GM04504 (cell line): ENCODE data around the gene PAX4.

Source experiments
- DNase-seq: peaks from one replicate; pipeline ENCODE4 v3.0.0-alpha.2; 2012; ENCODE audit warnings: low read depth

Gene PAX4

GRCh38 chr7:127628445-127628844 lies 10.5 kb upstream of the PAX4 start:
- DNase-seq: no peak

- no peak for DNase-seq
Measured at GRCh38 chr7:127625331-127625730, 7.4 kb upstream of the PAX4 start.

- DNase-seq: no peak
Measured at GRCh38 chr7:127620406-127621233, 2.7 kb upstream of the PAX4 start.

GRCh38 chr7:127619681-127620405 lies 1.9 kb upstream of the PAX4 start:
- DNase-seq: no peak

GRCh38 chr7:127618775-127619174 lies 833 bp upstream of the PAX4 start:
- no peak for DNase-seq

- no peak for DNase-seq
Measured at GRCh38 chr7:127616724-127617123, 1.2 kb downstream of the PAX4 start.

- DNase-seq: no peak
Measured at GRCh38 chr7:127612263-127612662, 5.7 kb downstream of the PAX4 start.

- no peak for DNase-seq
Measured at GRCh38 chr7:127609297-127609696, 8.6 kb downstream of the PAX4 start.

GRCh38 chr7:127608446-127608845 lies 9.5 kb downstream of the PAX4 start:
- no peak for DNase-seq

GRCh38 chr7:127600885-127601284 lies 17.1 kb downstream of the PAX4 start:
- DNase-seq: no peak

GRCh38 chr7:127598318-127598717 lies 19.6 kb downstream of the PAX4 start:
- DNase-seq: no peak

- no peak for DNase-seq
Measured at GRCh38 chr7:127595737-127596136, 22.2 kb downstream of the PAX4 start.

GRCh38 chr7:127594490-127594889 lies 23.5 kb downstream of the PAX4 start:
- DNase-seq: no peak

- no peak for DNase-seq
Measured at GRCh38 chr7:127592550-127592949, 25.4 kb downstream of the PAX4 start.

GRCh38 chr7:127591591-127591990 lies 26.4 kb downstream of the PAX4 start:
- DNase-seq: no peak

GRCh38 chr7:127591189-127591588 lies 26.8 kb downstream of the PAX4 start:
- DNase-seq: no peak

- peak; percentile 33 for DNase-seq
Measured at GRCh38 chr7:127589896-127590295, 28.0 kb downstream of the PAX4 start.

GRCh38 chr7:127588697-127589482 lies 29.1 kb downstream of the PAX4 start:
- no peak for DNase-seq

GRCh38 chr7:127588019-127588696 lies 29.8 kb downstream of the PAX4 start, which contains the start of gene ARF5:
TSS of gene ARF5 (plus strand) at chr7:127588411. CDS start at chr7:127588499, 88 bp downstream.
- DNase-seq: peak; percentile 68

GRCh38 chr7:127587663-127588018 lies 30.3 kb downstream of the PAX4 start:
- no peak for DNase-seq

- DNase-seq: no peak
Measured at GRCh38 chr7:127586346-127586745, 31.6 kb downstream of the PAX4 start.
